Transverse colon (tissue), 3 donors: ENCODE results near the gene BEST3.

ENCODE experiments used
- EP300 ChIP-seq: sonication (generic); formaldehyde crosslinking; IDR thresholded peaks from one replicate; pipeline ENCODE4 v1.6.1; 2017; ENCODE audit warnings: antibody characterized with exemption, low read depth
- POLR2A ChIP-seq: fragments of 450-650 bp; IDR thresholded peaks from one replicate; pipeline ENCODE4 v1.6.1; 2016; ENCODE audit warnings: antibody characterized with exemption, mild to moderate bottlenecking, moderate library complexity
- TF ChIP-seq, protein P1 (sequence below), 5 experiments: fragments of 200-600 bp in 3 of 5; fragments of 450-650 bp in 2 of 5; sonication (generic) in 3 of 5; IDR thresholded peaks; 1 replicate in 2 of 5; 2 replicates in 3 of 5; pipeline ENCODE4 v1.5.1; 2016 to 2017; ENCODE audit warnings: antibody characterized with exemption in 5 of 5, inconsistent platforms in 3 of 5, mild to moderate bottlenecking in 2 of 5, moderate library complexity in 1 of 5

DNA sequence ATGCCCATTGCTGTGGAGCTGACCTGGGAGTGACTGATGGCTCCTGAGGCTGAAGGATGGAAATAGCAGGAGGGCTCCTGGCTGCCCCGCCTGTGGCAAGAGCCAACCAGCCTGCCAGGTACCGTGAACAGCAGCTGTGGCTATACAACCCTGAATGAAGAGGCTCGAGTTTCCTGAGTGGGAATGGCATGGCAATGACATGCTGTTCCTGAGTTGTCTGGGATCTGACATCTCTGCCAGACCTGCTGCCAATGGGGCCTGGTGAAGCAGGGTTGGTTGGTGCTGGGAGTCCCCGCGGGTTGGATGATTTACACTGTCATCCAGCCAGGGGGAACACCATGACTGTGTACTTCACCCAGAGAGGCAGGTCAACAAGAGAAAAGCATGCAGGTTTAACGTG, 56.6 kb downstream of the BEST3 start:
- TF ChIP-seq, protein P1, sequence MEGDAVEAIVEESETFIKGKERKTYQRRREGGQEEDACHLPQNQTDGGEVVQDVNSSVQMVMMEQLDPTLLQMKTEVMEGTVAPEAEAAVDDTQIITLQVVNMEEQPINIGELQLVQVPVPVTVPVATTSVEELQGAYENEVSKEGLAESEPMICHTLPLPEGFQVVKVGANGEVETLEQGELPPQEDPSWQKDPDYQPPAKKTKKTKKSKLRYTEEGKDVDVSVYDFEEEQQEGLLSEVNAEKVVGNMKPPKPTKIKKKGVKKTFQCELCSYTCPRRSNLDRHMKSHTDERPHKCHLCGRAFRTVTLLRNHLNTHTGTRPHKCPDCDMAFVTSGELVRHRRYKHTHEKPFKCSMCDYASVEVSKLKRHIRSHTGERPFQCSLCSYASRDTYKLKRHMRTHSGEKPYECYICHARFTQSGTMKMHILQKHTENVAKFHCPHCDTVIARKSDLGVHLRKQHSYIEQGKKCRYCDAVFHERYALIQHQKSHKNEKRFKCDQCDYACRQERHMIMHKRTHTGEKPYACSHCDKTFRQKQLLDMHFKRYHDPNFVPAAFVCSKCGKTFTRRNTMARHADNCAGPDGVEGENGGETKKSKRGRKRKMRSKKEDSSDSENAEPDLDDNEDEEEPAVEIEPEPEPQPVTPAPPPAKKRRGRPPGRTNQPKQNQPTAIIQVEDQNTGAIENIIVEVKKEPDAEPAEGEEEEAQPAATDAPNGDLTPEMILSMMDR (IDR thresholded peaks at IDR 0.05): no peak
- TF ChIP-seq EP300 (no peak), POLR2A (no peak)
